HG03108 (cell line): ENCODE data around the gene AJM1.
"Not testable (repeated sequence)": the region's sequence is repeated elsewhere in the genome, so short reads cannot be mapped to it uniquely, and the experiment has no call there.

Experiments used
- ATAC-seq: cut with Tn5 transposase; IDR thresholded peaks from one replicate; pipeline ENCODE4 v1.9.1; 2021; ENCODE audit warnings: moderate library complexity; ENCODE audit not compliant: unreplicated experiment

The AJM1 gene

DNA sequence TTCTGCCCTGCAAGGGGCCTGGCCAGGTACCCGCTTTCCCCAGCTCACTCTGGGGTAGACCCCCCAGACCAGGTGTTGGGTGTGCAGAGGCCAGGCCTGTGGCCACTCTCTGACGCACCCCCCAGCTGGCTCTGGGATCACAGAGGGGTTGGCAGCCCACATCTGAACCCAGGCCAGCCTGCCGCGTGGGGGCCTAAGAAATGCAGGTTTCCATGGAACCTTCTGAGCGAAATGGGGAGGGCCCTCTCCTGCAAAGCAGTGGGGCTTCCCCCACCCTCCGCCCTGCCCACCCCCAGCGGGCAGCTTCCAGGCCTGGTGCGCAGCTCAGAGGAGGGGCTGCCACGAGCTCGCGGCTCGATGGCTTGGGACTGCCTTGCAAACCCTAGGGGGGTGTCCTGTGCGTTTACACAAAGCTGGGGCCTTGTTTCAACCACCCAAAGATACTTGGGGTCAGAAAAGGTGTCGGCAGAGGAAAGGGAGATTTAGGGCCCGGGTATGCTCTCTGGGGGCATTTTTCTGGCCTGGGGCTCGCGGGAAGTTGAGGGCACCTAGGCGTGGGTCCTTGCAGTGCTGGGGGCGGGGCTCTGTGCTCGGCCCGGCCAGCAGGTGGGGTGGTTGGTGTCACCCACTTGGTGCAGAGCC, 1.0 kb downstream of the AJM1 start:
- not testable (repeated sequence) for ATAC-seq

DNA sequence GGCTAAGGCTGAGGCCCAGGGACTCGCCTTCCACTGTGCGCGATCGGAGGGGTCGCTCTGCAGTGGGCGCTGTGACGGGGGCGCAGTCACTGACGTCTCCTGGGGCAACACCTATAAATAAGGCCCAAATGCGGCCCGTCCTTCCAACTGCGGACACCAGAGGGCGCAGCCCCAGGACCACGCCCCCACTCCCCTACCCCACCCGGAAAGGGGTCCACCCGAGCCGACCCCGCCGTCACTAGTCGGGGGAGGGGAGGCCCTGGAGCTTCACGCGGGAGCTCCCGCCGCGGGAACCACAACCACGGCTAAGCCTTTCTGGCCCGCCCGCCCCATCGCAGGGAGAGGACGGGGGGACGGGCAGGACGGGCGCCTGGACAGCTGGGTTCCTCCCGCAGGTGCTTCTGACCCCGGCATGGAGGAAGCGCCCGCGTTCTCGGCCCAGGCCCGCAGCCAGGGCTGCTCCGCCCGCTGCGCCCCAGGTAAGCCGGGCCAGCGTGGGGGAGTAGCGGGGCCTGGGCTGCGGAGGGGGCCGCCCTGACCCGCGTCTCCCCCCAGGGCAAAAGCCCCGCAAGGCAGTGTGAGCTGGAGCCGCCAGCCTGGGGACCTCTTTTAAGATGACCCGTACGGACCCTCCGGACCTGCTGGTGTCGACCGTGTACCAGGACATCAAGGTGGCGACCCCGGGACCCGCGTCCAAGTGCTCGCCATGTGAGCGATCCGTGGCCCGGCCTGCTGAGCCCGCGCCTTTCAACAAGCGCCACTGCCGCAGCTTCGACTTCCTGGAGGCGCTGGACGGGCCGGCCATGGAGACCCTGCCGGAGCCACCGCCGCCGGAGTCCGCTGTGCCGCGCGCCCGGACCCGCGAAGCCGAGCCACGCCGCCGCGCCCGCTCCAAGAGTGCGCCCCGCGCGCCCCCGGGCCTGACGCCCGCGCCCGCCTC, 1.8 kb downstream of the AJM1 start:
- not testable (repeated sequence) for ATAC-seq

DNA sequence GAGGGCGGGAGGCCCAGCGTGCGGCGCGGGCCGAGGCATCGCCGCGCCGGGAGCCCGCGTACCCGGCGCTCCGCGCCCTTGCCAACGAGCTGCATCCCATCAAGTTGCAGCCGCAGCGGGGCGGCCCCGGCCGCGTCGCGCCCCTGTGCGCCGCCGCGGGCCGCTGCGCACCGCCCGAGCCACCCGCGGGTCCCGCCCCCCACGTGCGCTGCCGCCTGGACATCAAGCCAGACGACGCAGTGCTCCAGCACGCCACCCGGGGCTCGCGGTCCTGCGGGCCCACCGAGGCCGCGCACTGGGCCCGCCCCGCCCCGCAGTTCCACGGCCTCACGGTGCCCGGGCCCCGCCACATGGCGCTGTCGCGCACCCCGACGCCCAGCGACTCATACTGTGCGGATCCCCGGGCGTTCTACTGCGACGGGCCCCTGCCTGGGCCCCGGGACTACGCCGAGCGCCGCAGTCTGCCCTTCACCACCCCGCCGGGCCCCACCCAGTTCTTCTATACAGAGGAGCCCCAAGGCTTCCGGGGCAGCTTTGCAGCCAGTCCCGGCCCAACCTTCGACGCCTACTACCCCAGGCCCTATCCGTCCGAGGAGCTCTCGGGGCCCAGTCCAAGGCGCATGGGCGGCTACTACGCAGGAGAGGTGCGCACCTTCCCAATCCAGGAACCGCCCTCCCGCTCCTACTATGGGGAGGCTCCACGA, 2.6 kb downstream of the AJM1 start:
- ATAC-seq = no peak

DNA sequence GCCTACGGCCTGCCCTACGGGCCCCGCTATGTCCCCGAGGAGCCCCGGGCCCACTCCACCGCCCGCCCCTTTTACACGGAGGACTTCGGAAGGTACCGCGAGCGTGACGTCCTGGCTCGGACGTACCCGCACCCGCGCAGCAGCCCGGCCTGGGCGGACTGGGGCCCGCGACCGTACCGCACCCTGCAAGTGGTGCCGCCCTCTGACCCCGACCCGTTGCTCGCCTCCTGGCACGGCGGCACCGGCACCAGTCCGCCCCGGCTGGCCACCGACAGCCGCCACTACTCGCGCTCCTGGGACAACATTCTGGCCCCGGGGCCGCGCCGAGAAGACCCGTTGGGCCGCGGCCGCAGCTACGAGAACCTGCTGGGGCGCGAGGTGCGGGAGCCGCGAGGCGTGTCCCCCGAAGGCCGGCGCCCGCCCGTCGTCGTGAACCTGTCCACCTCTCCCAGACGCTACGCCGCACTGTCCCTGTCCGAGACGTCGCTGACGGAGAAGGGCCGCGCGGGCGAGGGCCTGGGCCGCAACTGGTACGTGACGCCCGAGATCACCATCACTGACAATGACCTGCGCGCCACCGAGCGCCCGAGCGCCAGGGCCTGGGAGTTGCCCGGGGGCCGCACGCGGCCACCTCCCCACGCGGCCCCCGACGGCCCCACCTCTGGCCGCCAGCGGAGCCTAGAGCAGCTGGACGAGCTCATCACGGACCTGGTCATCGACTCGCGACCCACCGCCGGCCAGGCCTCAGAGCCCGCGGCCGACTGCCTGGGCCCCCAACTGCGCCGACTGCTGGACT, 3.4 kb downstream of the AJM1 start:
- ATAC-seq = no peak

DNA sequence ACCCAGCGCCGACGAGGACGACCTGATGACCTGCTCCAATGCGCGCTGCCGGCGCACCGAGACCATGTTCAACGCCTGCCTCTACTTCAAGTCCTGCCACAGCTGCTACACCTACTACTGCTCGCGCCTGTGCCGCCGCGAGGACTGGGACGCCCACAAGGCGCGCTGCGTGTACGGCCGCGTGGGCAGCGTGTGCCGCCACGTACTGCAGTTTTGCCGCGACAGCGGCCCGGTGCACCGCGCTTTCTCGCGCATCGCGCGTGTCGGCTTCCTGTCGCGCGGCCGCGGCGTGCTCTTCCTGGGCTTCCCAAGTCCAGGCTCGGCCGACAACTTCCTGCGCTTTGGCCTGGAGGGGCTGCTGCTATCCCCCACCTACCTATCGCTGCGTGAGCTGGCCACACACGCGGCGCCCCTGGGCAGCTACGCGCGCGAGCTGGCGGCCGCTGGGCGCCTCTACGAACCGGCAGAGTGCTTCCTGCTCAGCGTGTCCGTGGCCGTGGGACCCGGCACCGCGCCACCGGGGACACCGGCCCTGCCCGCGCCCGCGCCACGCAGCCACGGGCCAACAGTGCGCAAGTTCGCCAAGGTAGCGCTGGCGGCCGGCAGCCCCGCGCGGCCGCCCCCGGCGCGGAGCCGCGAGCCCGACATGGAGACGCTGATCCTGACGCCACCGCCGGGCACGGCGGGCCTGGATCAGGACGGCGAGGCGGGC, 4.3 kb downstream of the AJM1 start:
- ATAC-seq = no peak

DNA sequence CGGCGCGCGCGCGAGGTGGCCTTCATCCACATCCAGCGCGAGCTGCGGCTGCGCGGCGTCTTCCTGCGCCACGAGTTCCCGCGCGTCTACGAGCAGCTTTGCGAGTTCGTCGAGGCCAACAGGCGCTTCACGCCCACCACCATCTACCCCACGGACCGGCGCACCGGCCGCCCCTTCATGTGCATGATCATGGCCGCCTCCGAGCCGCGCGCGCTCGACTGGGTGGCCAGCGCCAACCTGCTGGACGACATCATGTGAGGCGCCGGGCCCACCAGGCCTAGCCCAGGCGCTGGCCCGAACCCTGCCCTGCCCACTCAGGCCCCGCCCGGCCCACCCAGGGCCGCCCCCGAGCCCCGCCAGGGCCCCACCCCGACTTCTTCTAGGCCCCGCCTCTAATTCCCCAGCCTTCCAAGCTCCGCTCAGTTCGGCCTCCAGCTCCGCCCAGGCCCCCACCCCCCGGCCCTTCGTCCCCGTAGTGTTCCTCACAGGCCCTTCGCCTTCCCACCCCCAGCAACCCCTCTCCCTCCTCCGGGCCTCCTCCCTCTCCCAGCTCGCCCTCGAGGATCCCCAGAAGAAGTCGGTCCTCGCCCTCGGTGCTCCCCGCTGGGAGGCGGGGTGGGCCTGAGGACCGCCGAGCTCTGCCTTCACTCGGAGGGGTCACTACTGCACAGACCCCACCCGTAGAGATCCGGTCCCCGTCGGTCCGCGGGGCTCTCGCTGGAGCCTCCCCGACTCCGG, 5.0 kb downstream of the AJM1 start:
- ATAC-seq = no peak

DNA sequence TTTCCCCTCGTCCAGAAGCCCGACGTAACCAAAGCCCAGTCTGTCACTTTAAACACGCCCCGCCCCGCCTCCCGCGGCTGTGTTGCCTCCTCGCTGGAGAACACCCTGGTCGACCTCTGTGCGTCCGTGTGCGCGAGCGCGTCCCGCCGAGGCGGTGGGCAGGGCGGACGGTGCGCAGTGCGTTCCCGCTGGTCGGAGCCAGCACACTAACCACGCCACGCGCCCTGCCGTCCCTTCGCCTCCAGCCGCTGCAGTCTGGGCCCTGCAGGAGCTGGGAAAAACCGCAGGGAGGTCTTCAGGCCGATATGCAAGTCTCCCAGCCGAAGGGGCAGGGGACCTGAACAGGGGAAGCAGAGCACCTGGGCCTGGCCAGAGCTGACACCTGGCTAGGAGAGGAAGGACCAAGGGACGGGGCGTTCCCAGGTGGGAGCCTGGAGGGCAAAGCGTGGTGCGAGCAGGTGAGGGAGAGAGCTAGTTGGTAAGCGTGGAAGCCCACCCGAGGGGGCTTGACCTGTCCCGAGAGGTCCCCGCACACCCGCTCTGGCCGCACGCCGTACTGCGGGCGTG, 5.6 kb downstream of the AJM1 start:
- ATAC-seq = no peak

DNA sequence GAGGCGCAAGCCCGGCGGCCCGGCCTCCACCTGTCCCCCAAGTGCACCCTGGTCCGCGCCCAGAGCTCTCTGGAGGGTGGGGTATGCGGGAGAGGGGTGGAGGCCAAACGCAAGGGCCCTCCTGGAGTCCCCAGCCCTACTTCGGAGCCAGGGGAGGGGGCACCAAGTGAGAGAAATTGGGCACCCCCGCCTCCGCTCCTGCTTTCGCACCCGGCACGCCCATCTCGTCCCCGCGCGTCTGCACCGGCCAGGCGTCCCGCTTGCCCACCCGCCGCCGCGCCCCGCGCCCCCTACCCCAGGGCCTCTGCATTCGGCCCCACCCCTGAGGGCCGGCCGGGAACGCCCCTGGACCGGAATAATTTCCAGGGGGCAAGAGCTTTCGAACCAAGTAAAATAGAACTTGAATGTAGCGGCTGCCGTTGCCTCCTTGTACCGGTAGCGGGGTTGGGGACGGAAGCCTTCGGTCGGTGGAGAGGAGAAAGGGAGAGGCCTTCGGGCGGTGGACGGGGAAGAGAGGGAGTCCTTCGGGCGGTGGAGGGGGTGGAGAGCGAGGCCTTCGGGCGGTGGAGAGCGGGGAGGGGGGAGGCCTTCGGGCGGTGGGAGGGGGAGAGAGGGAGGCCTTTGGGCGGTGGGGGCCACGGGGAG, 6.2 kb downstream of the AJM1 start:
- no peak for ATAC-seq

DNA sequence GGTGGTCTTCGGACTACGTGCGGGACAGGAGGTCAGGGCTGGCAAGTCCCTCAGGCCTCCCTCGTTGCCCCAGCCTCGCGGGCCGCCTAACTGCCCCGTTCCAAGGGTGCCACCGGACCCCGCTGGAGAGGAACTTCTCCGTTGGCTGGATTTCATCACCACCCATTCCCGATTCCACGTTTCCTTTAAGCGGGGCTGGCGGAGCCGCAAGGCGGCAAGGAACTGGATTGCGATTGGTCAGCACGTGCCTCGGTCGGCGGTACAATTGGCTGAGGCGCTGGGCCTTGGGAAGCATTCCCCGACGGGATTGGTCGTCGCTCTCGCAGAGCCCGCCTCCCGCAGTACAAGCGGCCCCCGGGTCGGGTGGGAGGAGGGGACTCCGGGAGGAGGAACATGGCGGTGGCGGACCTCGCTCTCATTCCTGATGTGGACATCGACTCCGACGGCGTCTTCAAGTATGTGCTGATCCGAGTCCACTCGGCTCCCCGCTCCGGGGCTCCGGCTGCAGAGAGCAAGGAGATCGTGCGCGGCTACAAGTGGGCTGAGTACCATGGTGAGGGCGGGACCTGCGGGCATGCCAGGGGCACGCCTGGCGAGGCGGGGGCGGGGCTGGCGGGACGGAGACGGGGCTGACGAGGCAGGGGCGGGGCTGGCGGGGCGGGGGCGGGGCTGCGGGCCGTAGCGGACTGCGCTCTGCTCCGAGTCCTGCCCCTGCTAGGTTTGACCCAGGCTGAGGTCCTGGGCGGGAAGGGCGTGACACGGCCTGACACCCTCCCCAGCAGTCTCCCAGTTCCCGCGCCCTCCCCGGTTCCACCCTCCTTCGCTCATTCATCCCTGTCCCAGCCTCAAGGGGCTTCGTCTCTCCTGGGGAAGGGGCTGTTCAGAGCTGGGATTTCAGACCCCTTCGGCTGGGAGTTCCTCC, 7.0 kb downstream of the AJM1 start, which contains the start of gene PHPT1:
TSS of gene PHPT1 (plus strand) at position 372 of the 922 bp plus-strand sequence. CDS start at position 394, 22 bp downstream.
- peak; percentile 76 for ATAC-seq

DNA sequence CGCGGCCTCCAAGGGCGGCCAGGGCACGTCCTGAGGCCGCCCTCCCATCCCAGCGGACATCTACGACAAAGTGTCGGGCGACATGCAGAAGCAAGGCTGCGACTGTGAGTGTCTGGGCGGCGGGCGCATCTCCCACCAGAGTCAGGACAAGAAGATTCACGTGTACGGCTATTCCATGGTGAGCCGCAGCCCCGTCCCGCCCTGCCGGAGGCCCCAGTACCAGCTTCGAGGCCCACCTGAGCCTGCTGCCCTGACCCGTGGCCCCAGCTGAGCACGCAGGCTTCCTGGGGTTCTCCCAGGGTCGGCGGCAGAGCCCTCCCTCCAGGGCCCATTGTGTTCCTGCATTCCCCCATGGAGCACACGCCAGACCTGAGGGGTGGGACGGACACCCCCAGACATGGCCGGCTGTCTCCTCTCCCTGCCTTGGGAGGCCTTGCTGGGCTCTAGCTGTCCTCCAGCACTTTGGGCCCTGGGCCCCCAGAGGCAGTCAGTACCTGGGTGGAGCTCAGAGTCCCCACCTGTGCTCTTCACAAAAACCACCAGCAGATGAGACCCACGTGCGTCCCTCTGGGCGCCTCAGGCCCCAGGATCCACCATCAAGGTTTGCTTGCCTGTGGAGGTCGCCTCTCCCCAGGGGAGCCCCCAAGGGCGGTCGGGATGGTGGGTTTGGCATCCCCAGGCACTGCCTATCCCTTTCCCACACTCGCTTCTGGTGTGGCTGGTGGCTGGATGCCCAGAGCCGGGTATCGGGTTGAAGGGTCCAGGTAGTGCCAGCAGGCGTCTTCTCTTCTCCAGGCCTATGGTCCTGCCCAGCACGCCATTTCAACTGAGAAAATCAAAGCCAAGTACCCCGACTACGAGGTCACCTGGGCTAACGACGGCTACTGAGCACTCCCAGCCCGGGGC, 7.9 kb downstream of the AJM1 start:
- ATAC-seq = no peak

DNA sequence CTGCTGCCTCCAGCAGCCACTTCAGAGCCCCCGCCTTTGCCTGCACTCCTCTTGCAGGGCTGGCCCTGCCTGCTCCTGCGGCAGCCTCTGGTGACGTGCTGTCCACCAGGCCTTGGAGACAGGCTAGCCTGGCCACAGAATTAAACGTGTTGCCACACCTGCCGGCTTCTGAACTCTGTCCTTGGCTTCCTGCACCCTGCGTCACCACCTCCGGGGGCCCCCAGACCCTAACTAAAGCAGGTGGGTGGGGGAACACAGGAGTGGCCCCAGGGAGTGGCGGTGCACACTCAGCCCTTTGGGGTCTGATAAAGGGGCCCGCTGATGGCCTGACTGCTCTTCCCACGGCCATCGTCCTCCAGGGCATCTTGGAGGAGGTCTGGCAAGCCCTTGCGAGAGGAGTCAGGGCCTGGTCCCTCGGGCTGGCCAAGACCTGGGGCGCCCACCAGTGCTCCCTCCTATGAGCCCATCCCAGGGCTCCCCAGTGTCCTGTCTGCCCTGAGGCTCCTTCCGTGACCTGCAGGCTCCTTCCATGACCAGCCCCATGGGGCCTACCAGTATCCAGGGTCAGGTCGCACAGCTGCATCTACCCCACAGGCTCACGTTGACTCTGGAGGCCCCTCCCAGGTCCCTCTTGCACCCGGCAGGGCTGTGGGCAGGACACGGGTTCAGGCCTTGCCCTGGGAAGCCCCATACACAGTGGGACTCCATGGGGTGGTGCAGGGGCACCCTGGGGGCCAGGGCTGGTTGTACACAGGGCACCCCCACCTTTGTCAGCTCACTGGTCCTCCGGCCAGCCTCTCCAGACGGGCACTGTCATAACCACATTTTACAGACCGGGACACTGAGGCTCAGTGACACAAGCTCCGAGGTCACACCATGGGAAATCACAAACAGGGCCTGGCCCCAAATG, 8.8 kb downstream of the AJM1 start:
- no peak for ATAC-seq

DNA sequence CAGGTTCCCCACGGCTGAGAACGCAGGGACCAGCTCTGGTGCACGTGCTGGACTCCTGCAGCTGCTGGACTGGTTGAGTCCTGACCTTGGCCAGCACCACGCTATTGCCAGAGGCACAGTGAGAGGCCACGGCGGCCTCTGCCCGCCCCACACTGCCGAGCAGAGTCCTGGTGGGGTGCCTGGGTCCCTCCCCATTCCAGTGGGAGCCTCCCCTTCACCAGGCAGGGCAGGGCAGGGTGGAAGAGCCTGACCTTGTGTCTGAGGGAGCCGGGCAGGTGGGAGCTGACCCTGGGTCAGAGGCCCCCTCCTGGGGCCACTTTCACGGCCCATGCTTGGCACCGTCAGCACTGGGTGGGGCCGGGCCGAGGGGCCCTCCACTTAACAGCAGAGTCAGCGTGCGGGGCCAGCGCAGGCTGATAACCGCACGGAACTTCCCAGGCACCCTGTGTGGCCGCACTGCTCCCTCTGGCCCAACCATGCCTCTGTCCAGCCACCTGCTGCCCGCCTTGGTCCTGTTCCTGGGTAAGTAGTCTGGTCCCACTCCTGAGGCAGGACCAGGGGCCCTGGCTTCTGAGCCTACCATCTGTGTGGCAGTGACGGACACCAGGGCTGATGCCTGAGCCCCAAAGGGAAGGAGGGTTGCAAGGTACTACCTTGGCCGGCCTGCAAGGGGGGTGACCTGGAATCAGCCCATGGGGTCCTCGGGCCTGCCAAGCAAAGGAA, 9.8 kb downstream of the AJM1 start, which contains the start of gene MAMDC4:
TSS of gene MAMDC4 (plus strand) at position 406 of the 723 bp plus-strand sequence. CDS start at position 477, 71 bp downstream.
- no peak for ATAC-seq

DNA sequence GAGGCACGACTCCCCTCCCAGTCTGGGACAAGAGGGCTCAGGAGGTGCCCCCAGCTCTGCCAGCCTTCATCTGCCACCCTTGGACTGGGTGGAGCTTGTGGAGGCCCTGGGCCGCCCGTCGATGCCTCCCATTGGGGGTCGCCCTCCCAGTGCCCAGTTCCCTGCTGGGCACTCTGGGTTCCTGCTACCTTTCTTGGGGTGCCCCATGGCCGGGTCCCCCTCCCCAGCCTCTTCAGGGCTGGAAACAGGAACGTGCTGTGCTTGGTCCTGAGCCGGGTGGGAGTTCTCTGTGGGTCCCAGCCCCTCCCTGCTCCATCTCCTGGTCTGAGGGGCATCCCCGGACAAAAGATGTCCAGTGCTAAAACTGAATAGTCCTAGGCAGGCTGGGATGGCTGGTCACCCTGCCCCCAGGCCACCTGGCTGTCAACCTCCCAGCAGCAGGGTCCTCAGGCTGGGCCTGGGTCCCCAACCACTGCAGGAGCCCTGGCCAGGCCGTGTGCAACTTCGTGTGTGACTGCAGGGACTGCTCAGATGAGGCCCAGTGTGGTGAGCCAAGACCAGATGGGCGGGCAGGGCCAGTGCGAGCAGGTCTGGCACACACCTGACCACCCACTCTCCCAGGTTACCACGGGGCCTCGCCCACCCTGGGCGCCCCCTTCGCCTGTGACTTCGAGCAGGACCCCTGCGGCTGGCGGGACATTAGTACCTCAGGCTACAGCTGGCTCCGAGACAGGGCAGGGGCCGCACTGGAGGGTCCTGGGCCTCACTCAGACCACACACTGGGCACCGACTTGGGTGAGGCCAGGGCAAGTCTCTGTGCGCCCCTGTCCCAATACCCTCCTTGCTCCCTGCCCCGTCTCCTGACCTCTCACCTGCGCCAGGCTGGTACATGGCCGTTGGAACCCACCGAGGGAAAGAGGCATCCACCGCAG, 10.7 kb downstream of the AJM1 start:
- ATAC-seq = no peak
